Measurements from ENCODE around the gene FER. TPM values are rescaled to one million over a fixed set of nuclear protein-coding genes. Genes with fewer than 3 reads are reported as not detected.
A peak's percentile ranks its signal among the peaks of the same experiment; 100 is the strongest.

Gene FER
- polyA plus RNA-seq, 5 donors: 10.5 to 22.3 (median 18.9) TPM

- no peak for DNase-seq
Measured at GRCh38 chr5:109173036-109173794, 425.5 kb downstream of the FER start.

DNA sequence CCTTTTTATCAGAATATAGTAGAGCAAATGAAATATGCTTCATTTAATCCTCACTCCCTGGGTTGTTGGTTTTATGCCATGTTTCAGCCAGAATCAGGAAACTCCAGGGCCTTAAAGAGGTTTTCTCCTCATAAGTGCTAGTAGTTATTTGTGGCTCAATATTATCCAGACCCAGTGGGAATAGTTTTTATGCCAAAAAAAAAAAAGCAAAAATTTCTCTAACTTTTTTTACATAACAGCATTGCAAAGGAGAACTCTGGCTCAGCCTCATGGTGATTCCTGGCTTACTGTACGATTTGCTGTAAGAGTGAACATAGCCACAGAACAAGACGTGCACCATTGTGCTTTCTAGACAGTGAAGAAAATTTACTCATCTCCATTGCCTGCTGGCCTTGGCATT lies 429.5 kb downstream of the FER start:
- peak in 1 of 2 donors; percentile 19 for DNase-seq

GRCh38 chr5:109177782-109178181 lies 430.1 kb downstream of the FER start:
- DNase-seq: no peak

DNA sequence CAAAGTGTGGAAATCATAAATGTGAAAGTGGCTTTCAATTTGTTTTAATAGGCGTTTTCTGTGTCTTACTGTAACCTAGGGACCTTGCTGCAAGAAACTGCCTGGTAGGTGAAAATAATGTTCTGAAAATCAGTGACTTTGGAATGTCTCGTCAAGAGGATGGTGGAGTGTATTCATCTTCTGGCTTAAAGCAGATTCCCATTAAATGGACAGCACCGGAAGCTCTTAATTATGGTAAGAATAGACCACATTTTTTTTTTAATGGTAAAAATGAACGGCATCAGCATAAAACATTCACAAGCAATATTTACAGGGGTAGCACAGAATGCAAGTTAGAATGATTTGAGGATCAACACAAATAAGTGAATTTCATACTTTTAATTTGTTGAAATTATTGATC lies 433.0 kb downstream of the FER start:
- DNase-seq: no peak

- DNase-seq: no peak
Measured at GRCh38 chr5:109186759-109187158, 439.1 kb downstream of the FER start.

GRCh38 chr5:109191153-109191558 lies 443.5 kb downstream of the FER start:
- no peak for DNase-seq

DNA sequence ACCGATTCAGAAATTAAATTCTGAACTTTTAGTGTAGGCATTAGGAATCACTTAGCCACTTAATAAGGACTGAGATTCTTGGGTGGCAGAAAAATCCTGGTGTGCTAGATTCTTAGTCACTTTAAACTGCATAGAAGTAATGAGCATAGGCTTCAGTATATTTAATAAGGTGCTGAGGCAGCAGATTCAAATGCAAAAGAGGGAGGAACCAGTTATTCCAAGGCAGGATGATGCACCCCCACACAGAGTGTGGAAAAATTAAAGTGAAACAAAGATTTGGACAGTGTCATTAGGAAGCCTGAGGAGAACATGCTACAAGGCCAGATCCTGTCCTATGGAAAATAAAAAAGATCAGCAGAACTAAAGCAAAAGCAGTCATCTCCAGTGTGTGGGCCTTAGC lies 444.3 kb downstream of the FER start:
- no peak for DNase-seq

GRCh38 chr5:109192555-109193281 lies 445.0 kb downstream of the FER start:
- DNase-seq: no peak

DNA sequence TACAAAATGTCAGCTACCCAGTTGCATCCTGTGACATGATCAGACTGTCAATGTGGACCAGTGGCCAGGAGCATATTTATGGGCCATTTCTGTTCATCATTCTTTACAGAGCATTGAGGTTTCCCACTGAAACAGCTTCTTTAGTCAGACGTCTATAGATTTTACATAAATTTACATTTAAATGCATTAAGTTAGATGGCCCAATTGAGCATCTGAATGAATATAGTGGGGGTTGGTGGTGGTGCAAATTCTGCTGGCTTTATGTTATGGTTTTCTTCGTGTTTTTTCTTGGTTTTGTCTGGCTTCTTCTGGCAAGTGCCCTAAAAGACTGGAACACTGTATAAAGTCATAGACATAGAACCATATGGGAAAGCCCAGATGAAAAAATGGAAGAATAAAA lies 448.0 kb downstream of the FER start:
- DNase-seq: no peak

DNA sequence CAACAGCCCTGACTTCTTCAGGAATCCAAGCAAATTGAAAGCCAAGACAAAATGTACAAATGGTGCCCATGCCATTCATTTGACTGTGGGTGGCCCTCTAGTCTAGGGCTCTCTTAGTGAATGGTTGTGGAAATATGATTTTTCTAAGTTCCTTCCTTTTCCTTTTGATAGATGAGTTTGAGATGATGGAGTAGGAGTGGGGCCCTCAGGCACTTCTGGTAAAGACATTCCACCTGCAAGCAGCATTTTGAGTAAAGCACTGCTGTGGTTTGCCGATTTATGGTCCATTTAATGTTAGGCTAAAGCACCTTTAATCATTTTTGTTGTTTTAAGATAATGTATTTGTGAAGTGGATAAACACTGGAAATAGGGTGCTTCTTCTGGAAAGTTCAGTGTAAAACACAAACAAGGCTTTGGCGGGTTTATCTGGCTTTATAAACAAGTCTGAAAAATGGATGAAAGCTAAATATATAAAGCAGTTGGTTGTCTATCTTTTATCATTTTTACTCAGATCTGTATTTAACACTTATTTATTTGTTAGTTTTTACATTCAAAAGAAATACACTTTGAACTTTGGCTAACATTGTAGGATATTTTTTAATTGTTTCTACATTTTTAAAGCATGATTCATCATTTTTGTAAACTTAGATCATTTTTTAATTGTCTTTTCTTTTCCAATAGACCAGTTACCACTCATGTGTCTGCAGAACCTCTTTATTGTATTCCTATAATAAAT lies 448.6 kb downstream of the FER start:
- no peak for DNase-seq

DNA sequence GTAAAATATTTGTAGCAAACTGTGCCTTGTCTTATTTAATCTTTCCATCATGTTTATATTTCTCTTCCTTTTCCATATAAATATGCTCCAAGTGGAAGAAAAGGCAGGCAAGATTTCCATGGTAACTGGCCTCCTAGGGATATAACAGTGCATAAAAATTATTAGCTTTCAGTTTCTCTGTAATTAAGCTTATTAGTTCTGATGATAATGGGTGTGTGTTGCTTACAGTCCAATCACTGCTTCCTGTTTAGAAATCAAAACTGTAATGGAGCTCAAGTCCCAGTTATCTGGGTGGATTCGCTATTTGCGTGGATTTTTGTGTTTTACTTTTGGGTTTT lies 449.1 kb downstream of the FER start:
- DNase-seq: peak in 1 of 2 donors; percentile 16

GRCh38 chr5:109199289-109199688 lies 451.6 kb downstream of the FER start:
- DNase-seq: no peak

DNA sequence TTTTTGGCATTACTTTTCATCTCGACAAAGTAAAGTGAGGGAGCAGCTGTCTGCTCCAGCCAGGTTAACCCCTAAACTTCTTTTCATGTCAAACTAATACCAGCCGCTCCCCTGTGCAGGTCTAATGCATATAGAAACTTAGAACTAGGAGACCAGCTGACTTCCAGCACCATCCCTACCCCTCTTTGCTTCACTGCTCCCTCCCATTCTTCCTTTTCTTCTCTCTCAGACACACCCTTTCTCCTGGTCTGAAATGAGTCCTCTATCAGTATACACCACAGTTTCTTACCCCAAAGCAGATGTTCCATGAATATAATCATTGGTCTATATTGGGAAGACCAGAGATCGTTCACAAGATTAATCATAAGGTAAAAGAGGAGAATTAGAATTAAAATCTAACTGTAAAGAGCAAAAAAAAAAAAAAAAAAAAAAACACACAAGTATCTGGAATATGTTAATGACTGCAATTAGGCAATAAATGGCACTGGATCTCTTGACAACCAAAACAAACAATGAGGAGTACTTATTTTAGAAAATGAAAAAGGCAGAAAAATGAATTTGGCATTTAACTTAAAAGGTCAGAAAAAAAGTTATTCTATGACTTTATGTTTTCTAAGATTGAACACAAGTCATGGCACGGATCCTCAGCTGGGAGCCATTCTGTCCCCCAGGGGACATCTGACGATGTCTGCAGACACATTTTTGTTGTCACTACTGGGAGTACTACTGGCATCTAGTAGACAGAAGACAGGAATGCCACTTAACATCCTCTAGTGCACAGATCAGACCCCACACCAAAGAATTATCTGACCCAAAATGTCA lies 452.3 kb downstream of the FER start:
- no peak for DNase-seq

DNA sequence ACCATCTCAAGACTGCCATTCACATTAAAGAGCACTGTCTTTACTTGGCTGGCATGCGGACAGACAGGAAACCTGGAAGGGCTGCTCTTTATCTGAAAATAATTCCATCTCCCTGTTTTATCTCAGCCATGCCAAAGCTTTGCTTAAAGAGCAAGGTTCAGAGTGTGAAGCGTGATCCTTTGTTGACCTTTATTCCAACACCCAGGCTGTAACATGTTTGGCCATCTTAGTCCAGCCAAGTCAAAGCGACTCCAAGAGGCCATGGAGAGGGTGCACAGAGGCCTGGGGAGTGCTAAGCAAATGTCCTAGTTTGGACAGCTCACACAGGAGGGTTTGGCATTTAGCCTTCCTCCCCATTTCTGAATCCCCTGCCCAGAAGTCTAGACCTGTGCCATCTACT lies 467.3 kb downstream of the FER start:
- DNase-seq: no peak

DNA sequence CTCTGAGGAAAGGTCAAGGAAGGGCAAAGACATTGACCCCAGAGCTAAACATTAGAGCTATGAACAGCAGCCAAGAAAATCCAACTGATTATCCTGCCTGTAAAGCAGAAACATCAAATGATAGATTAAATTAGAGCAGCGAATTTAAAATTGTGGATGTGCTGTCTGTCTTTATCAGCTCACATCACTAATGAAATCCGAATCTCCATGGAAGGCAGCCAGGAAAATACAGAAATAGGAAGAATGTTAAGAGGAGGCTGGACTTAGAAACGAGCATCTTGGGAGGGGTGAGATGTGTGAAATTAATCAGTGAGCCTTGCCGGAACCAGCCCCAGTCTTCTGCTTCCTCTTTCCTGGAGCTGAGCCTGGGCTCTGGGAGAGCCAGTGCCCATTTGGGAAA lies 471.1 kb downstream of the FER start:
- no peak for DNase-seq

- DNase-seq: peak in 1 of 2 donors; percentile 28
Measured at GRCh38 chr5:109223531-109223930, 475.8 kb downstream of the FER start.

GRCh38 chr5:109224276-109224882 lies 476.7 kb downstream of the FER start:
- DNase-seq: no peak

- peak; percentile 12 to 27 for DNase-seq
Measured at GRCh38 chr5:109225716-109226625, 478.3 kb downstream of the FER start.

DNA sequence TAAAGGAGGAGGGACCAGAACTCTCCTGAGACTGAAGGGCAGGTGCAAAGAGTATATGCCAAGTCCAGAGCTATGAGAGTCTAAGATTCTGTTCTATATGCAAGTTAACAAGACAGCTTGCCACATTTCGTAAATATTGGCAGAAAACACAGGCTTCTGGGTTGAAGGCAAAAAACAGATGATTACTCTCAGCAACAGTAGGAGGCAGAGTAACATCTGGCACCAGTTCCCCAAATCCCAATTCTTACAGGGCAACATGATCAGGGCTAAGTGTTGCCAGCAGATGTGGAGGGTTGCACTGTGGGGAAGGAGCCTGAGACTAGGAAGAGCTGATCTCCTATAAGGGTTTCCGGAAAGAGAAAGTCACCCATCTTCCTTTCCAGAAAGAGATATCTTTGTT lies 482.7 kb downstream of the FER start:
- no peak for DNase-seq

GRCh38 chr5:109231331-109231730 lies 483.6 kb downstream of the FER start:
- no peak for DNase-seq
